Occipital lobe (tissue), 2 donors: ENCODE data around the gene LRRC4C. TPM values are rescaled to one million over a fixed set of nuclear protein-coding genes. Genes with fewer than 3 reads are reported as not detected.
"Not testable (repeated sequence)": the region's sequence is repeated elsewhere in the genome, so short reads cannot be mapped to it uniquely, and the experiment has no call there.

Source experiments
- DNase-seq: peaks from one replicate; lab custom pipeline; 2025; lab: John Stamatoyannopoulos, UW
- total RNA-seq: library from RNA; depleted of rRNA; stranded (reverse); fragments of >200 nt; gene quantifications from one replicate; pipeline ENCODE4 v1.2.3, GENCODE V29; 2014

The LRRC4C gene
- total RNA-seq, 1 donor from 2014 or later, result 90.6 TPM

DNA sequence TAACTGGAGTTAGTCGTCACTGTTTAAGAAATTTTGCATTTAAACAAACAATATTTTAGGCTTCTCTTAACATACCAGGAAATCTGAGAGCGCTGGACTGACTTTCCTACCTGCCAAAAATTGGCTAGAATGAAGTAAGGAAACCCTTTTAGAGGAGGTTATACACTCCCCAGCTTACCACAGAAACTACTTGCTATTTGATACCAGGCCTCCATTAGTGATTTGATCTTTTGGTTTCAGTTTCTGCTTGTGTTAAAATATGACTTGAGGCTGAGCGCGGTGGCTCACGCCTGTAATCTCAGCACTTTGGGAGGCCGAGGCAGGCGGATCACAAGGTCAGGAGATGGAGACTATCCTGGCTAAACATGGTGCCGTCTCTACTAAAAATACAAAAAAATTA lies 419.9 kb downstream of the LRRC4C start:
- DNase-seq, result no peak

- no peak for DNase-seq
Measured at GRCh38 chr11:41031551-41032060, 427.8 kb downstream of the LRRC4C start.

DNA sequence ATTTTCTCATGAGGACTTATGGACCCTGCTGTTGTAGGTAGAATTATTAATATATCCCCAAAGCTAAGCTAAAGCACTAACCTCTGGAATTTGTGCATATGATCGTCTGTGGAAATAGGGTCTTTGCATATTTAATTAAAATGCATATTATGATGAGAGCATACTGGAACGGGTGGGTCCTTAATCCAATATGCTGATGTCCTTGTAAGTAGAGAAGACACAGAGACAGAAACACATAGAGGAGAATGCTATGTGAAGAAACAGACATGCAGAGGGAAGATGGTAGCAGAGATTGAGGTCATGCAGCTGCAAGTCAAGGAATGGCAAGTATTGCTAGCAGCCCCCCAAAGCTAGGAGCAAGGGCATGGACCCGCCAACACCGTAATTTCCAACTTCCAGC lies 439.2 kb downstream of the LRRC4C start:
- DNase-seq, result no peak

- not testable (repeated sequence) for DNase-seq
Measured at GRCh38 chr11:41019666-41020065, 439.8 kb downstream of the LRRC4C start.

DNA sequence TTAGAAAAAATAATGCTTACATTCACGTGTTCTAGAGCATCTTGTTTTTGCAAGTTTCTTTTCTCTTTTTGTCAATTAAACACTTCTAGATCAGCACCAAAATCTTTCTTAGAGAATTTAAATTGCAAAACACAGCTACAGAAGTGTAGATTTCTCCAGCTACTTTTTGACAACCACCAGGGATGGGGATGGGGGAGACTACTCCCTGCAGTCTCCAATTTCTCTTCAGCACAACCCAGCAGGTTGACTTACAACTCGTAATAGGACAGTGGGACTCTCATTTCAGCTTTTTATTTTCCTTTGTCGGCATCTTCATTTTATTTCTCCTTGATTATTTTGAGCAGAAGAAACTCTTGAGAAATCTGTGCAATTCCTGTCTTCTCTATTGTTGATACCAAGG lies 441.2 kb downstream of the LRRC4C start:
- no peak for DNase-seq

DNA sequence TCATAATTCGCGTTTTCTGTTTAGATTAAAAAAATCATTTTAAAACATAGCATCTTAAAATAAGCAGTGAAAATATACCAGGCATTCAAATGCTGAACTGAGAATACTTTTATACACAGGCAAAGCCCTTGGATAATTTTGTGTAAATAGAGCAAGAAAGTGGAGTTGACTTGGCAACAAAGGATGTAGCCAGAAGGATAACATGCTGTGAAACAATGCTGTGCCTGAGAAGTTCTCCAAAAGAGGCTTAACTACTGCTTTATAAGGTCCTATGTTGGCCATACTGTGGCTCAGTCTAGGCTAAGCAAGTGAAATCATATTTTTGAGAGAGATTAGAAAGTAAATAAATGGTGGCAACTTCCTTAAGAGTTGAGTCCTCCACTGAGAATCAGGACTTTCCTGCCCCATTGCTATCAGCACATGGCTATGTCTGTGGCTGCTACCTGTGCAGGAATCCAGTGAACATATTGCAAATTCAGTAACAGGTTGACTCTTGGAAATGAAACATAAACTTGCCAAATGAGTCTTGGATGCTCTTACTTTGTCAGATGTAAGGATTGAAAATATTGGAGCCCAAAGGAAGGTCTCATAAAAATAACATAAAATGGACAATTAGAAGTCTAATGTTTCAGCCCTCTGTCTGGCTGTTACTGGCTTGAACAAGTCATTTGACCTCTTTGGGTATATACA lies 448.9 kb downstream of the LRRC4C start:
- no peak for DNase-seq

- DNase-seq, result no peak
Measured at GRCh38 chr11:41005986-41006385, 453.5 kb downstream of the LRRC4C start.

DNA sequence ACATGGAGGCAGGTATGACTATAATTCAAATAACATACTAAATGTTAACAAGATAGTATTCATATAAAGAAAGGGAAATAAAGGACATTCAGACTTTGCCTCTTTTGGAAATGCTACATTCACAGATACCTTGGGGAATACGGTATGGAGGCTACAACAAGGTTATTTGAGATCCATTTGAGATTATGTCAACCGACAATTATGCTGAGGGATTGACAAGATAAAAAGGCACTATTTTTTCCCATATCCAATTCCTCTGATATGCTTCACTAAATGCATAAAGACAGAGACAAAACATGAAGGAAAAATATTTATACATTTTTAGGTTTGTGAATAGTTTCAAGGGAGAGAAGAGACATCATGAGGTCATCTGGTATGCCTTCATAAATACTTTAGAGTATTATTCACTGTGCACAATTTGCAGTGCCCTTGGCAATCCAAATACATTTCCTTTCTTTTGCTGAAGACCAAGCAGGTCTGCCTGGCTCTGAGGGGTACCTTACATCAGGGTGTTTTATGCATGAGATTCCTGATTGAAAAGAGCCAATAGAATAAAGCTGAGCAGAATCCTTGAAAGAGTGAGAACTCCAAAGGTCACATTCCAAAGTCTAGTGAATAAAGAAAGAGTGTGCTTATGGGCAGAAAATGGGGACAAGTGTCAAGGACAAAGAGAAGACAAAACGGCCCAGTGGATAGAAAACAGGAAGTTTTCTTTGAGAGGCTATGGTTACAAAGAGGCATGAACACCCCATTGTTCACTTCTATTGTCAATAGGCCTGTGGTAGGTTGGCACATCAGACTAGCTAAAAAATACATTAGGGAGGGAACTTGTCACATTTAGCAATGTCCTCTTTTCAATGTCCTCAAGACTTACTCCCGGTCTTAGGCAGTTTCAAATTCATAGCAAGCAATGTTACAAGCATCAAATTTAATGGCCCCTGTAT lies 455.8 kb downstream of the LRRC4C start:
- no peak for DNase-seq

DNA sequence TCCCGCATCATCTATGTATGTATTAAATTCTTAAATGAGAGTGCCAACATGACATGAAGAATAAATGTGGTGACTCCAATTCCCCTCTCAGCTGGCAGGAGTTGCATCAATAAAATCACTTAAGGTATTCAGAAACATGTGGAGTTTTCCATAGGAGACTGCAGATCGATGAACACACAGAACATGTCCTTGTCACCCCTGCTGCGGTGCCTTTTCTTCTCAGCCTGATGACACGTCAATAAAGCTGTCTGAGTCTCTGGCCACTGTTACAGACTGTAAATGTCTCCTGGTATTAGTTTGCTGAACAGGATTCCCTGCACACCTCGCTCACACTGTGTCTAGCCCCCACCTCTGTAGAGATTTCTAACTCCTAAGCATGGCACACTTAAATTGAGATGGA lies 460.5 kb downstream of the LRRC4C start:
- DNase-seq, result no peak

DNA sequence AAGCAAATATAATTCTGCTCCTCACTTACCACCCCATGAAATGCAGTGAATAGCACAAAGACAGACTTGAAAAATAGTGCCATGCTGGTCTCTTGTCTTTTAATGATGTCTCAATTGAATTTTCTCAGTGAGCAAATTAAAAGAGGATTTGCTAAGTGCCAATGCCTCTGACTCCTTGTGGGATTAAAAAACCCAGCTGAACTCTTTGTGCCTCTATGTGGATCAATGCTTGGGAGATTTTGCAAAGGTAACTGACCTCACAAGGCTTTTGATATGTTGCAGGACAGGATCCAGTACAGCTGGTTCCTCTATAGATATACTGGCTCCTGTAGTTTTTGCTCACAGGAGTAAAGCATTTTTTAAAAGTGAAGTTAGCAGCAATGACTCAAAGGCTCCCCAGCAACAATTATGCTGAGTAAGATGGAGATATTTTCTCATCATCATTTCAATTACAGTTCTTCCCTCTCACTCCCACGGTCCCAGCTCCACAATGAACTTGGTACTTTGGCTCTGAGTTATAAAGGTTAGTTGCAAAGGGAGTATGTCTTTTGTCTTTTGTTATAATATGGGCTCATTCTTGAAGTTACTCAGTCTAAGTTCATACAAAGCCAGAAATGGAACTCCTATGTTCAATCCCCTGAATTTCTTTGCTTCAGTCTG lies 471.5 kb downstream of the LRRC4C start:
- no peak for DNase-seq

GRCh38 chr11:40986320-40986719 lies 473.1 kb downstream of the LRRC4C start:
- DNase-seq, result no peak

GRCh38 chr11:40975076-40975475 lies 484.4 kb downstream of the LRRC4C start:
- DNase-seq, result no peak

- no peak for DNase-seq
Measured at GRCh38 chr11:40974186-40974795, 485.2 kb downstream of the LRRC4C start.

- DNase-seq, result no peak
Measured at GRCh38 chr11:40958707-40959106, 500.7 kb downstream of the LRRC4C start.

GRCh38 chr11:40952479-40952878 lies 507.0 kb downstream of the LRRC4C start:
- DNase-seq, result no peak

DNA sequence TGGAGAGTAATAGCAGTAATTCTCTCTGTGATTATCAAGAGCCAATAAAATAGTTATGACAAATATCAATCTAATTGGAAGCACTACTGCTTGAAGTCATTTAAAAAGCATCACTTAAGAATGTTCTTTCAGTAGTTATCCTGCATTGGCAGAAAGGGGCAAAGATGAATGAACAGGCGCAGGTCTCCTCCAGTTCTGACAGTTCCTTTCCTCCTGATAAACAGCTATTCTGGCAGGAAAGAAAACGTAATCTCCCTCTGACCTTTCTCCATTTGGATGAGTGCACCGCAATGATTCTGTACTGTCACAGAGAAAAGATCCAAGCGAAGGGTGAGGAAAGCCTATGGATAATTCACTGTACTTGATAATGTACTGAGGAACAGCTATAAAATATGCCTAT lies 521.5 kb downstream of the LRRC4C start:
- DNase-seq, result no peak

- DNase-seq, result no peak
Measured at GRCh38 chr11:40924915-40925314, 534.5 kb downstream of the LRRC4C start.

- no peak for DNase-seq
Measured at GRCh38 chr11:40921246-40921645, 538.2 kb downstream of the LRRC4C start.

- not testable (repeated sequence) for DNase-seq
Measured at GRCh38 chr11:40910774-40911173, 548.7 kb downstream of the LRRC4C start.

DNA sequence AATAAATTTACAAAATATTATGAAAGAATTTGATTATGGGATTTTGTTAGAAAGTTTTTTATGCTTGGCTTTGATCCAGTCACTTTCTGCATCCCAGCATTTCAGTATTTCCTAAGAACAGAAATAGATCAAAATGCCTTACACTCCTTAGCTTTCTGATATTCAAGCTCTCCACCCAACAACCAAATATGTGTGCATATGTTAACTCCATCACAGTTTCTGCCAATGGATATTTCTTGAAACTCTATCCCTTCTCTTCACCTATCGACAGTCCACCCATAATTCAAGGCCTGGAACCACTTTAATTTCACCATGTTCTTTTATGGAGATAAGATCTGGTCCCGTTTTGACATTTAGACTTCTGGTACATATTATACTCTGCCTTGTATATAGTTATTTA lies 565.0 kb downstream of the LRRC4C start:
- no peak for DNase-seq

- DNase-seq, result no peak
Measured at GRCh38 chr11:40885250-40885954, 574.0 kb downstream of the LRRC4C start.
